TTC549 (cell line): Measurements from ENCODE around the gene ACOT7.

Experiments used
- FAIRE-seq: peaks from 2 replicates; lab custom pipeline; 2012; peaks lifted over from hg19 to GRCh38; lab: Jason Lieb, UNC

The ACOT7 gene

DNA sequence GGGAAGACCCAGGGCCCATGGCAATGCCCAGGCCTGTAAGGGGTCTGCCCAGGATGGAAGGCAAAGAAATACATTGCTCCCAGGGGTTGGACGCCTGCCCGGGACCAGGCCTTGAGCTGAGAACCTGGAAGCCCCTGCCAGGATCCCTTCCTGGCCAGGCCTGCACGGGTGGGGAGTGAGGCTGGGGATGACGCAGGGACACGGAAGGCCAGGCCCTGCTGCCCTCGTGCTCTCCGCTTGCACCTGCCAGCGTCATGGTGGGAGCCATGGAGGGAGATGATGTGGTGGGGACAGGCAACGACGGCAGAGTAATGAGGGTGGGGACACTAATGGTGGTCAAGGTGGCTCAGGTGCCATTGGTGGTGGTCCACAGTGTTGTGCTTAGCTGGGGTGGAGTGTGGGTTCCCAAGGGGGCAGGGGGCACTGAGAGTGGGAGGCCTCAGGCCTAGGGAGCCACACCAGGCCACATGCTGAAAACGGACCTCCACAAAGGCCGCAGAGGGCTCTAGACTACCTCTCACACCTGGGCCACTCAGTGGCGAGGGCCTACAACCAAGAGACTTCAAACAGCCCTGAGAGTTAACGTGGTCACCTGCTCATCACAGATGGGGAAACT is 145.3 kb downstream of the ACOT7 start:
- no peak for FAIRE-seq

DNA sequence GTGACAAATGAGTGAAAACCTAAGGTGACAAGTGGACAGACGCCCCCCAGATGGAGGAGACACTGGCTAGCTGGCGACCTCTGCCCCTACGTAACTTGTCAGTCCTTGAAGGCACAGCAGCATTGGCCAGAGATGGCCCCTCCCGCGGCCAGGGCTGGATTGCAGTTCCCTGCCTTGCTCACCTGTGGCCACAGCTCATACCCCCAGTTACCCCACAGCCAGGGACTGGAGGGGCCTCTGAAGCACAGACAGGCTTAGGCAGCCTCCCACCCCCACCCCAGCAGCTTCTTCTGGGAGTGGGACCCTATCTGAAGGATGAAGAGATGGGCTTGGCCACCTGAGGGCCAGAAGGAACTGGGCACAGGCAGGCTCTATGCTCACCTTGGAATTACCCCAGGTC is 145.9 kb downstream of the ACOT7 start:
- no peak for FAIRE-seq

DNA sequence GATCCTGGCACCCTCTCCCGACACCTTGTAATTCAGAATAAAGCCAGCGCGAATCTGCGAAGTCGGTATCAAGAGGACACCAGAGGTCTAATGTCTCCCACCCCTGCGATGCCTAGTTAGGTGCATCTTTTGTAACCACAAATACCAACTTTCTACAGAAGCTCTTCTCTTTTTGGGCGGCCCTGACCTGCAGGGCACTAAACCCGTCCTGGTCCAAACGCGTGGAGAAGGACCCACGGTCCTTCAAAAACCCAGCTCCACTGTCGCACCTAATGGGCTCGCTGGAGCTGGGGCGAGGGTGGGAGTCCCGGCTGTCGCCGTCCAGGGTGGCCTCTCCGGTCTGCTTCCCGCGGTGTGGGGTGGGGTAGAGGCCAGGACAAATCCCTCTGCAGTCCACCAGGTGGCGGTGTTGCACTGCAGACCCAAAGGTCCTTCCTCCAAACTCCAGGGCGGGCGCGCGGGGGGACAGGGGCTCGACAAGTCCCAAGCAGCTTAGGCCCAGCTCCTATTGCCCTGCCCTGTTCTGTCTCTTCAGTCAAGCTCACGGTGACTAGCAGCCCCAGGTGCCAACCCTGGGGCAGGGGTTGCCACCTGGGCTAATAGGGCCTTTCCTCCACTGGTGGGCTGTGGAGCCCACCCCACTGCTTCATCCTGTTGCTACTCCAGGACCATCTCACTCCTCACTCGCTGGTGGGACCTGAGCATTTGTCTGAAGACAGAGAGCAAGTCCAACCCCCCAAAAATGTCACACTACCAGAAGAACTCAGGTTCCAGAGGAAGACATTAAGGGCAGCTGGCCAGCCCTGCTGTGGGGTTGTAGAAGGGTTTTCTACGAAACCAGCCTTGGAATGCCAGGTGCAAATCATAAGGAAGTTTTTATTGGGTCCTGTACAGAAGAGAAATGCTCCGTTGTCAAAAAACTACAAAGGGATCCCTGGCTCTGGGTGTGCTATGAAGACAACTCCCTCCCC is 146.8 kb downstream of the ACOT7 start:
- no peak for FAIRE-seq

DNA sequence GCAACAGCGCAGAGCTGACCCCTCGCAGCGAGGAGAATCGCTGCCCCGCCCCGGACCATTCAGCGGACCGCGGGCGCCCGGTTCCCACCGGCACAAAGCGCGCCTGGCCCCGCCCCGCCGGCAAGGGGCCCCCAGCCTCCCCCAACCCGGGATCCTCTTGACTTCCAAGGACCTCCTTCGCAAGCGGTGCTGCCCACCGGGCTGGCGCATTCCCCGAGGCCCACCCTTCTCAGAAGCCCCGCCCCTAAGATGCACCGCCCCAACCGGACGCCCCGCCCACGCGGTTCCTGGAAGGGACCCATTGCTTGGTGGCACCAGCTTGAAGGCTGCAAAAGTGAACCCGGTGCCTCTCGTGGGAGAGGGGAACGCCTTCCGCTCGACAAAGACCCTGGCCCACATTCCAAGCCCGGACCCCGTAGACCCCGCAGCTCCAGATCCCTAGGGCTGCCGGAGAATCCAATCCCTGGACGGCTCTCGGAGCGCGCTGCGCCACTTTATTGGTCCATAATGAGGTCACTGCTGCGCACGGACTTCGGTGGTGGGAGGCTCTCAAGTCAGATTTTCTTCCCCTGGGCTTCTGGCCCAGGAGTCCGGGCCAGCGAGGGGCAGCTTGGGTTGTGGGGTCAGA is 147.6 kb downstream of the ACOT7 start:
- FAIRE-seq = no peak

DNA sequence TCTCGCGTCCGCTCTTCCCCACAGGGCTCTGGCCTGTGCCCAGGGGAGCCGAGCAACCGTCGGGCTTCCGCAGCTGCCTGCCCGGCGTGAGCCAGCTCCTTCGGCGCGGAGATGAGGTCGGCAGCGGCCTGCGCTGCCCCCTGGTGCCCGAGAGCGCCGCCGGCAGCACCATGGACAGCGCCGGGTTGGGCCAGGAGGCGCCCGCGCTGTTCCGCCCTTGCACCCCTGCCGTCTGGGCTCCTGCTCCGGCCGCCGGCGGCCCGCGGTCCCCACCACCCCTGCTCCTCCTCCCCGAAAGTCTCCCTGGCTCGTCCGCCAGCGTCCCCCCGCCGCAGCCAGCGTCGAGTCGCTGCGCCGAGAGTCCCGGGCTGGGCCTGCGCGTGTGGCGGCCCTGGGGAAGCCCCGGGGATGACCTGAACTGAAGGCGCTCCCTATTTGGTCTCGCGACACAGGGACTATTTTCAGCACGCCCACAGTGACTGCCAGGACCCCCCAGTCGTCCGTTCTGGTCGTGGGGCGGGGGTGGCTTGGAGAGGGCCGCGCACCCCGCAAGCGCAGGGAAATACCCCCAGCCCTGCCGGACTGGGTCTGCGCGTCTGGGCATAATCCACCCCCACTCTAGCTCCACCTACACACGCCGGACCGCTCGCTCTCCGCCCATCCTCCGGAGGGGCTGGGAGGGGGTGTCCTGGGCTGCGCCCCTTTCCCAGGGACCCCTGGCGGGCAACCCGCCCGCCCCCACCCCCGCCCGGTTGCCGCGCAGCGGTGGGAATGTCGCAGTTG is 148.3 kb downstream of the ACOT7 start:
- FAIRE-seq = no peak

DNA sequence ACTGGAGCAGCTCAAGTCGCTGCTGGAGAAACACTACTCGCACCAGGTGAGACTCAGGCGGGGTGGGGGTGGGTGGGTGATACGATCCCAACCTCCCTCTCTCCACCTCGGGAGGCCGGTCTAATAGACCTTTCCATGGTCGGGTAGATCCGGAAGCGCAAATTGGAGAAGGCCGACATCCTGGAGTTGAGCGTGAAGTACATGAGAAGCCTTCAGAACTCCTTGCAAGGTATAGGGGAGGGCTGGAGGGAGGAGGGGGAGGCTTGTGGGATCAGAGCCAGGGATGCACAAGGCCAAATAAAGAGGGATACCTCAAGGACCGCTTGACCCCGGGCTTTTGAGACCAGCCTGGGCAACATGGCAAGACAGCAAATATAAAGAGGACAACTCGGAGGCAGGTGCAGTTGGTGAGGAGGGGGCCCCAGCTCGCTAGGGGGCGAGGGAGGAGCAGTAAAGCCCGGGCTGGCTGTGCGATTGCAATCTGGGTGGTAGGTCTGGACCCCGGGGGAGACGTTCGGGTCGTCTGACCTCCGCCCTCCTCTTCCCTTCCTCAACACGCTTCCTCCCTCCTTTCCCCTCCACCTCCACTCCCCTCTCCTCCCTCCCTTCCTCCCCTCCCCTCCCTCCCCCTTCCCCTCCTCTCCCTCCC is 149.0 kb downstream of the ACOT7 start:
- no peak for FAIRE-seq

DNA sequence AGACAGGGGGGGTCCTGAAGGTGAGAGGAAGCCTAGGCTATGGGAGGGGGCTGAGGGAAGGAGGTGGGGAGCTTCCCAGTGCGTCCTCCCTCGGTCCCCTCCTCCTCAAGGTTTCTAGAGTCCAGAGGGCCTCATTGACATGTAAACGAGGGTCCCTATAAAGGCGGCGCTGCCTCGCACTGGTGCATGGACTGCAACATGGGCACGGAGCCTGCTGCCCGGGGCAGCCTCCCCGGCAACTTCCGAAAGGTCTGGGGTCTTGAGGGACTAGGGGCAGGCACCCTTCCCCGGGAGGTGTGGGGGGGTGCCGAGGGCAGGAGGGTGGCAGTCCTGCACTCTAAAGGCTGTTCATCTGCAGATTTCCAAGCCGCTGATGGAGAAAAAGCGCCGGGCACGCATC is 149.6 kb downstream of the ACOT7 start, which contains the start of gene HES3:
Gene HES3, plus strand, starts transcription at position 187 of the 400 bp plus-strand sequence. Its CDS starts 187 bp downstream, at position 374.
- no peak for FAIRE-seq

DNA sequence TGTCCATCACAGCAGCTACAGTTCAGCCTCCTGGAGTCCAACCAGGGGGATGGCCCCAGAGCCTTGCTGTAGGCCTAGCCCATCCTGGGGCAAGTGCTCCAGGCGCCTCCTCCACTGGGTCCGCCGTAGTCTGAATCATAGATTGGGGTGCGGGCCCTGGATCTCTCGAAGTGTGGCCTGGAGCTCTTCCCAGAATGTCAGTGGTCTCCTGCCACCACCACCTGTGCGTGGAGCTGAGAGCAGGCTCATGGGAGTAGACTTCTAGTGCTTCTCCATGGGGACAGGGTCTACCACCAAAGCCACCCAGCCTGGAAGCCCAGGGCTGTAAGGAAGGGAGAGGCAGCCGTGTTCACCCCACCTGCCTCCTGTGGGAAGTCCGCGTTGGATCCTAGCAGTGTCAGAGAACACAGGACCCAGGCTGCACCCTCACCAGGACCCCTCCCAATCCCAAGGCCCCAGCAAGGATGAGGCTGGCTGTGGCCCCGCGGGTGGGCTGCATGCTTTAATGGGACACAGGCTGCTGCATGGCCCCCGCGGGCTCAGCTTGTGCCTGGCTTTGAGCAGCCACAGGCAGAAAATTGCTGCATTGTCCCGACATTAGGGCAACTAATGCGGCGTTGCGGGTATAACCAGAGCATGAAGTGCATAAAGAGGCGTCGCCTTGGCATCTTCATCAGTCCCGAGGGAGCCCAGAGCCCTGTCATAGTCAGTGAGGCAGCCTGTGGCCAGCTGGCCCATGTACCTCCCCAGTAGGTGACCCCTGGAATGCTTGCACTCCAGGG is 150.3 kb downstream of the ACOT7 start:
- FAIRE-seq = no peak

DNA sequence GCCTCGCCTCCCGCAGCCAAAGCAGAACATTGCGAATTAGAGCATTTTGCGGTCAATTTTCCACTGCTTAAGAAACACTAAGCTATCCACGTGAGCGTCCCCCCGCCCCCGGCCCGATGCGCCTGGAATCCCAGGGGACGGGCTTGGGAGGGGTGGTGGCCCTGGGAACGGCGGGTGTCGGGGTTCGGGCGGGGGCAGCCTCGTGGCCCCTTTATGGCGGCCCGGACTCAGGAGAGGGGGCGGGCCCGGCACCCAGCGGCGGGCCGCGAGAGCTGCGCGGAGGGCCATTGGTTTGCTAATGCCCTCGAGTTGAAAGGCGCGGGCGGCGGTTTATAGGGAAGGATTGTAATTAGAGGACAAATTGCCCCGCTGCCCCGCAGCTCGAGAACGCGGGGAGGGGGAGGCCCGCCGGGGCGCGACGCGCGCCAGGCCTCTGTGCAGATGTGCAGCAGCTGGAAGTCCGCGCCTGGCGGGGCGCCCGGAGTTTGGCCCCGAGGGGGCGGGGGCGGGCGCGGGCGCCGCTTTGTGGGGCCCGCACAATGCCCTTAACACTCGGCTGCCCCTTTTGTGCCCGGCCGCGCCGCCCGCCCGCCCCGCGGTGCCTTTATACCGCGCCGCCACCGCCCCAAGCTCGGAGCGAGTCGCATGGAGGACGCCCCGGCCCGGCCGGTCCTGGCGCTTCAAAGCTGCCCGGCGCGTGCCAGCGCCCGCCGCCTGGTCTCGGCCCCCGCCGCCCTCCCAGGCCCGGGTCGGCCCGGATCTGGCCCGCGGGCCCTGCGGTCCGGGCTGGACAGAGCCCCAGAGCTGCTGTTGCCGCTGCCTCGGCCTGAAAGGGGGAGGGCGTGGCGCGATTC is 151.5 kb downstream of the ACOT7 start:
- no peak for FAIRE-seq

DNA sequence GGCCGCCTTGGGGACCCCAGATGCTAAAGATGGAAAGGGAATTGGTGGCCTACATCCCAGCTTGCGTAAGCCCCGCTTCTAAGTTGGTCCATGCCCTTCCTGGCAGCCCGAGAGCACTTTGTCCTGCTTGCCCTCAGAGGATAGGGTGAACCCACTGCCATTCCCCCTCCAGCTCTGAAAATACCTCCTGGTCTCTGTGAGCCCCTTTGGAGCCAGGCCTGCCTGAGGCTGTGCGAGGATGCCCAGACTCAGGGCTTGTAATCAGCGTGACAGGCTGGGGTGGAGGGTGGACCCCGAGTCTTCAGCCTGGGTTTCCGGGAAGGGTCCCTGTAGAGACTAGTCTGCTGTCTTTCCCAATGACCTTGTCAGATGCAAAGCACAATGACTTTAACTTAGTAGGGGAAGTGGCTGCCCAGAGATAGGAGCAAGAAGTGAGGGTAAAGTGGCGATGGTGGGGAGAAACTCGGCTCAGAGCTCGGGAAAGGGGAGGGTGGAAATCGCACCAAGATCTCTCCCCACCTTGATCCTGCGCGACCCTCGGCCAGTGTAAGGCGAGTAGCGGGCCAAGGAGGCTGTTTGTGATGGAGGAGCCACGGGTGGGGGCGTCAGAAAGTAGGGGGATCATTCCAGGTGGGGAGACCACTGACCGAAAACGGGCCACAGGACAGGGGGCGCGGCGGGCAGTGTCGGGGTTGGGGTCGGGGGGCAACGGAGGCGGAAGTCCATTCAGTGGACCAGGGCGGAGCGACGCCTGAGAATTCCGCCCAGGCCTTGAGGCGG is 152.3 kb downstream of the ACOT7 start:
- no peak for FAIRE-seq

DNA sequence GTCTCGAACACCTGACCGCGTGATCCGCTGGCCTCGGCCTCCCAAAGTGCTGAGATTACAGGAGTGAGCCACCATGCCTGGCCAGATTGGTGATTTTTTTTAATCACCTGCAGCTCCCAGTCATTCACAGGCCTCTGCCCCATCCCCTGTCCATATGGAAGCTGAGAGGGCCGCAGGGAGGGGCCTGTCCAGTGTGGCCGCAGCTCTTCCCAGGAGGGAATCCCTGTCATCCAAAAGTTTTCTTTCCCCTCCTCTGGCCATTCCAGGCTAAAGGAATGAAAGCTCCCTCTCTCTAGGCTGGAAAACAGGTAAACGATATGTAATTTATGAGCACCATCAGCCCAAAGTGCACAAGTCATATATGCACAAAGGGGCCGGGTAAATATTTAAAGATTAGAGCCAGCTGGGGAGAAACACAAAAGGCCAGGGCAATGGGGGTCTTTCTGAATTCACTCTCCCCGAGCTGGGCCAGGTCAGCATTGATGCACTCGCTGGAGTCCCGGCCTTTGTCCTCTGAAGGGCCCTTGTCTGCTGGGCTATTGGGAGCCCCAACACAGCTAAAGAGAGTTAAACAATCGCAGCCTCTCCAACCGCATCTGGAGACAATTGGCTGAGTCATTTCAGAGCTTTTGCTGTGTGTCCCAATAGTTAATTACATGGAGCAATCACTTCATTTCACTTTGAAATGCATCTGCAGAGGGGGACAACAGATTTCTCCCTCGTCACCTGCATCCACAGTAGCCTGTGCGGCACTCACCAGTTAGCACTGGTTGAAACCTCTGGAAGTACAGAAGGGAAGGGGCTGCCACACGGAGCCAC is 153.4 kb downstream of the ACOT7 start:
- FAIRE-seq = no peak

DNA sequence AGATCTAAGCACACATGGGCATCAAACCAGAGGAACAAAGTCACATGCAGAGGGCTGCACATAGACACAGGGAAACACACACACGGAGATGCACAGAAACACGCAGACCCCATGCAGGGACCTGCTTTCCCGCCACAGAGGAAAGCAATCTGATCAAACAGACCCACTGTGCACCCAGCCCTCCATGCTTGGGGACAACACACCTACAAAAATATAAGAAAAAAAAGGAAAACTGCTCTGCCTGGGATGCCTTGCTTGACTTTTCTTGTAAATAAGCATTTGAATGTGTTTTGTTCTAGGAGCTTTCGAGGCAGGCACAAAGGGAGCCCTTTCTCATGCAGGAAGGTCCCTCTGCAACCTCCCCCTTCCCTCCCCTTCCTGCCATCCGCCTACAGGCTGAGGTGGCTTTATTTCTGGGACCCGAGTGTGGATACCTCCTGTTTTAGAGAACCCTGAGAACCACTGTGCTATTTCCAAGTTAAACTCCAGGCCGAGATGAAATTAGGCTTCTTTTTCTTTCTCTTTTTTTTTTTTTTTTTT is 154.3 kb downstream of the ACOT7 start:
- no peak for FAIRE-seq

DNA sequence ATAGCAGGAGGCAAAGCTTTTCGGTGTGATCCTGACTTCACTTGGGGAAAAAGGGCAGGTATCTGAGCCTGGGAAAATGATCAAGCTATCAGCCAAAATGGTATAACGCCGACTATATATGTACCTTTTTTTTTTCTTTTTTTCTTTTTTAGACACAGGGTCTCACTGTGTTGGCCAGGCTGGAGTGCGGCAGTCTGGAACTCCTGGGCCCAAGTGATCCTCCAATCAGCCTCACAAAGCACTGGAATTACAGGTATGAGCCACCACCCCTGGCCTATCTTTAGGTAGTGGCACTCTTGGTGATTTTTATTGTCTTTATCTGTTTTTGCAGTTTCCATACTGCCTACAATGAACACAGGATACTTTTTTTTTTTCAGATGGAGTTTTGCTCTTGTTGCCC is 156.5 kb downstream of the ACOT7 start:
- FAIRE-seq = no peak

DNA sequence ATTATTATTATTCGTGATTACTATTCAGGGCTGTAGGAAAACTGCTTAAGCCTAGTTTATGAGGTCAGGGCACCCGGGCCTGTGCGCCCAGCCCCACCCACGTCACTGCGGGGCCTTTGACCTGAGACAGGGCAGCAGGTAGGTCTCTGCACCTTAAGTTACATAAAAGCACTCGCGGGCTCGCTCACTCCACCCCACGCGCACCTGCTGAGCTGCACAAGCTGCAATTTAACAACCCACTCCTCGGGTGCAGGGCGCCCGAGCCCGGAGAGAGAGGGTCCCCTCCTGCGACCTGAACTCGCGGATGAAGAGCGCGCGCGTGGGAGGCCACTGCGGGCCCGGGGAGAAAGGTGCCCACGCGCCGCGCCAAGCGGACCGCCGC is 158.3 kb downstream of the ACOT7 start:
- no peak for FAIRE-seq

DNA sequence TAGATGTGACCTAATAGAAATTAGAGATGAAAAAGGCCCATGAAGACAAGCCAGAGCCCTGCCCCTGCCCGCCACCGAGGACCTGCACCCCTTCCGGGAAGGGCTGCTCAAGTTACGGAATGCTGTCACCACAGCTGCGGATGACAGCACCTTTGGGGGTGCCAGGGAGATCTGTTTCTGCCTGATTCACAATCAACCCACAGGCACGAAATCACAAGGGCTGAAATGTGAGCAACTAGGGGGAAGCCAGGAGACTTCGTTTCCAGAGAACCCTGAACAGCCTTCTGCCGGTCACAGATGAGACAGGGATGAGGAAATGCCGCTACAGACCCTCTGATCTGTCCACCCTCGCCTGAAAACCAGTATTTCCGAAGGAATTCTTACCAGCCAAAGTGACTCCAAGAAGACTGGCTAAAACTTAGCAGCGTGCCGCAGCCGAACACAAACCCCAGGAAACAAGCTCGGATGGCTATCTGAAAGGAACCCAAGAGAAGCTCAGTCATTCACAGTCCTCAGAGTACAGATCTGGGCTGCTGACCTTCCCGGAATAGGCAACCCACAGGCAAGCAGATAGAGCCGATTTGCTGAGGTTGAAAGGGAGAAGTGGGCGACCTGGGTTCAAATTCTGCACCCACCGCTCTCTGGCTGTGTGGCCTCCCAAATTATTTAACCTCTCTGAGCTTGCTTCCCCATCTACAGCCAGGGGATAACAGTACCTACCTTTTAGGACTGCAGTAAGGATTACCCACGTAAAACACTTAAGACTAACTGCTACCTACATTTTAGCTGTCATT is 158.9 kb downstream of the ACOT7 start:
- FAIRE-seq = no peak

DNA sequence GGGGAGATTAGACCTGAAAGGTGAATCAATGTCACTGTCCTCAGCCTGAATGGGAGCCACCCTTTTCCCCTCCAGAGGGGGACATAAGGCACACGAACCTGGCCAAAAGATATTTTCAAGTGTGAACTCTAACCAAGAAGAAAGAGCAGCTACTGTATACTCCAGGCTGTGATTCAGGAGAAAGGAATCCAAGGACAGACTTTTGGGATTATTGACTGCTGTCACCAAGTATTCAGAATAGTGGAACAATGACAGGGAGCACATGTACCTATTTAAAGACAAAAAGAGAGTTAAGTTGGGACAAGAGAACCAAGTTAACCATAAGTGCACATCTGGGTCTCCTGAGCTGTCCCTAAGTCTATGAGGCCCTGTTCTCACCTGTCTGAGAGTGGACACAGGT is 160.2 kb downstream of the ACOT7 start:
- no peak for FAIRE-seq

DNA sequence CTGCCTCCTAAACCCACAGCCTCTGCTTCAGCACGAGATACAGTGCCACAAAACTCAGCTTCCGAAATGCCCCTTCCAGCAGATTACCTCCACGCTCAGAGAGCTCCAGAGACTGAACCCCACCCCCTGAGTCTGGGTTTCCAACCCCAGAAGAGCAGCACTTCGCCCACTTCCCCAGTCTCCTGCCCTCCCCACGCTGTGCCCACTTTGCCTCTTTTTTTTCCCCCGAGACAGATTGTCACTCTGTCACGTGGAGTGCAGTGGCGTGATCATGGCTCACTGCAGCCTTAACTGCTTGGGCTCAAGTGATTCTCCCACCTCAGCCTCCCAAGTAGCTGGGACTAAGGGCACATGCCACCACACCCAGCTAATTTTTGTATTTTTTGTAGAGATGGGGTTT is 167.9 kb downstream of the ACOT7 start:
- no peak for FAIRE-seq
